Ishikawa (cell line): ENCODE data around the gene FBXO36.

ENCODE experiments used
- EGR1 ChIP-seq: IDR thresholded peaks from 2 replicates; pipeline ENCODE4 v1.6.1; 2012
- EP300 ChIP-seq: IDR thresholded peaks from 2 replicates; pipeline ENCODE4 v1.6.1; 2012; ENCODE audit warnings: borderline replicate concordance
- TEAD4 ChIP-seq: IDR thresholded peaks from 2 replicates; pipeline ENCODE4 v1.6.1; 2012
- YY1 ChIP-seq: IDR thresholded peaks from 2 replicates; pipeline ENCODE4 v1.6.1; 2012; ENCODE audit warnings: low read depth
- TF ChIP-seq, protein P1 (sequence below): IDR thresholded peaks from 2 replicates; pipeline ENCODE4 v1.6.1; 2012

DNA sequence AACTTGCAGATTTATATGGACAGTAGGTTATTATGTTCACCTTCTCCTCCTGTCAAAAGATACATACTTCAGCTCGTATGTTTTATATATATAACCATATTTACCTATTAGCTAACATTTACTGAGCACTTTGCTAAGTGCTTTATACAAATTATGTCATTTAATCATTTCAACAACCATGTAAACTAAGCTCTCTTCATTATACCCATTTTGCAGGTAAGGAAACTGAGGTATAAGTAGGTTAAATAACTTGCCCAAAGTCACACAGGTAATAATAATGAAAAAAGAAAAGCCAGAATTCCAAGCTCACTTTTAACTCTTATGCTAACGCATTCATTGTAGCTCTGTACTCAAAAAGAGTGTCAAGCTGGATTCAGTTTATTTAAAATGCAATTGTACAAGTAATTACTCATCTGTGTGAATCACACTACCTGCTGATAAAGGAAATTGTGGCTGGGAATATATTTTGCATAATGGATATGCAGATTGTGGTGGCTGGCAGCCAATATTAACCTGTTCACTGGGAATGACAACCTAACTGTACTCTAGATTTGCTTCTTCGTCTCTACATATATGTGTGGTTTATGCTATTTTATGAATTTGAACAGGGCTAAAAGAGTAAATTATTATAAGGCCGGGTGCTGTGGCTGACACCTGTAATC lies 125.8 kb downstream of the FBXO36 start:
- TF ChIP-seq, protein P1, sequence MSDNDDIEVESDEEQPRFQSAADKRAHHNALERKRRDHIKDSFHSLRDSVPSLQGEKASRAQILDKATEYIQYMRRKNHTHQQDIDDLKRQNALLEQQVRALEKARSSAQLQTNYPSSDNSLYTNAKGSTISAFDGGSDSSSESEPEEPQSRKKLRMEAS = no peak
- no peak for TF ChIP-seq EP300
- TF ChIP-seq EGR1 = no peak
- no peak for TF ChIP-seq YY1
- TF ChIP-seq TEAD4 = no peak
